OCI-LY1 (cell line): ENCODE measurements around the gene CAMTA1.

Experiments used
- EZH2 ChIP-seq: fragments of 200-600 bp; sonication (generic), shearing (Covaris generic); IDR thresholded peaks from 2 replicates; pipeline ENCODE4 v1.8.0; 2017; ENCODE audit warnings: borderline replicate concordance, mixed run types, mild to moderate bottlenecking, antibody characterized with exemption, low read length, moderate library complexity, mixed read lengths
- TF ChIP-seq, protein P1 (sequence below): fragments of 200-600 bp; sonication (generic), shearing (Covaris generic); IDR thresholded peaks from 2 replicates; pipeline ENCODE4 v1.5.1; 2017; ENCODE audit warnings: mild to moderate bottlenecking, antibody characterized with exemption, low read length, moderate library complexity, mixed read lengths

DNA sequence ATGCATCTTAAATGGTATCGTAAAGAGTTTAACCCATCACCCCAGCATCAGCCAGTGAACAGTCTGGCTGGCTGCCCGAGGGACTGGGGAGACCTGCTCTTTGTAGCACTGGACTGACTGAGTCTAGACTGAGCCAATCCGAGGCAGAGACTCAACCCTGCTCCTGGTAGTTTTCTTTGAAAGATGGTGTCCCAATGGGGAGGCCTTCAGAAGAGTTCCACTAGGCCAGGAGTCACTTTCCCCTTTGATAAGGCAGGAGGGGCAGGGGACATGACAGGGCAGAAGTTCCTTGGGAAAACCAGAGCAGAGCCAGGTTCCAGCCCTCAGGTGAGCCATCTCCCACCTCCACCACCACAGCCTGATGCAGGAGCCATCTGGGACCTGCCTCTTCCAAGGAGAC, 203.5 kb downstream of the CAMTA1 start:
- TF ChIP-seq, protein P1, sequence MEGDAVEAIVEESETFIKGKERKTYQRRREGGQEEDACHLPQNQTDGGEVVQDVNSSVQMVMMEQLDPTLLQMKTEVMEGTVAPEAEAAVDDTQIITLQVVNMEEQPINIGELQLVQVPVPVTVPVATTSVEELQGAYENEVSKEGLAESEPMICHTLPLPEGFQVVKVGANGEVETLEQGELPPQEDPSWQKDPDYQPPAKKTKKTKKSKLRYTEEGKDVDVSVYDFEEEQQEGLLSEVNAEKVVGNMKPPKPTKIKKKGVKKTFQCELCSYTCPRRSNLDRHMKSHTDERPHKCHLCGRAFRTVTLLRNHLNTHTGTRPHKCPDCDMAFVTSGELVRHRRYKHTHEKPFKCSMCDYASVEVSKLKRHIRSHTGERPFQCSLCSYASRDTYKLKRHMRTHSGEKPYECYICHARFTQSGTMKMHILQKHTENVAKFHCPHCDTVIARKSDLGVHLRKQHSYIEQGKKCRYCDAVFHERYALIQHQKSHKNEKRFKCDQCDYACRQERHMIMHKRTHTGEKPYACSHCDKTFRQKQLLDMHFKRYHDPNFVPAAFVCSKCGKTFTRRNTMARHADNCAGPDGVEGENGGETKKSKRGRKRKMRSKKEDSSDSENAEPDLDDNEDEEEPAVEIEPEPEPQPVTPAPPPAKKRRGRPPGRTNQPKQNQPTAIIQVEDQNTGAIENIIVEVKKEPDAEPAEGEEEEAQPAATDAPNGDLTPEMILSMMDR = no peak
- no peak for TF ChIP-seq EZH2
